Measurements from ENCODE around the gene OR2AT4. TPM values are rescaled to one million over a fixed set of nuclear protein-coding genes. Genes with fewer than 3 reads are reported as not detected.
"Not testable (repeated sequence)": the region's sequence is repeated elsewhere in the genome, so short reads cannot be mapped to it uniquely, and the experiment has no call there.

Gene OR2AT4
- total RNA-seq, 3 donors from 2014 or later: not detected

GRCh38 chr11:75099635-75100034 lies 3.0 kb upstream of the OR2AT4 start:
- TF ChIP-seq, protein P1, sequence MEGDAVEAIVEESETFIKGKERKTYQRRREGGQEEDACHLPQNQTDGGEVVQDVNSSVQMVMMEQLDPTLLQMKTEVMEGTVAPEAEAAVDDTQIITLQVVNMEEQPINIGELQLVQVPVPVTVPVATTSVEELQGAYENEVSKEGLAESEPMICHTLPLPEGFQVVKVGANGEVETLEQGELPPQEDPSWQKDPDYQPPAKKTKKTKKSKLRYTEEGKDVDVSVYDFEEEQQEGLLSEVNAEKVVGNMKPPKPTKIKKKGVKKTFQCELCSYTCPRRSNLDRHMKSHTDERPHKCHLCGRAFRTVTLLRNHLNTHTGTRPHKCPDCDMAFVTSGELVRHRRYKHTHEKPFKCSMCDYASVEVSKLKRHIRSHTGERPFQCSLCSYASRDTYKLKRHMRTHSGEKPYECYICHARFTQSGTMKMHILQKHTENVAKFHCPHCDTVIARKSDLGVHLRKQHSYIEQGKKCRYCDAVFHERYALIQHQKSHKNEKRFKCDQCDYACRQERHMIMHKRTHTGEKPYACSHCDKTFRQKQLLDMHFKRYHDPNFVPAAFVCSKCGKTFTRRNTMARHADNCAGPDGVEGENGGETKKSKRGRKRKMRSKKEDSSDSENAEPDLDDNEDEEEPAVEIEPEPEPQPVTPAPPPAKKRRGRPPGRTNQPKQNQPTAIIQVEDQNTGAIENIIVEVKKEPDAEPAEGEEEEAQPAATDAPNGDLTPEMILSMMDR (IDR thresholded peaks at IDR 0.05): no peak
- TF ChIP-seq POLR2AphosphoS5 (IDR thresholded peaks at IDR 0.05): no peak
- no peak for TF ChIP-seq POLR2A (IDR thresholded peaks at IDR 0.05)
- Histone ChIP-seq H3K4me1 (no peaks in the 10 kb centered on the region), H3K27me3 (no peaks in the 10 kb centered on the region), H3K4me3 (no peak overlapping the region), H3K9me3 (no peaks in the 10 kb centered on the region), H3K36me3 (no peaks in the 10 kb centered on the region), H3K27ac (no peak overlapping the region)
- DNase-seq (ENCODE audit: low spot score in 2 of 2): no peak
- intact Hi-C loops (cut with DNase I; ENCODE audit: low total_unique reads): no loop called here

DNA sequence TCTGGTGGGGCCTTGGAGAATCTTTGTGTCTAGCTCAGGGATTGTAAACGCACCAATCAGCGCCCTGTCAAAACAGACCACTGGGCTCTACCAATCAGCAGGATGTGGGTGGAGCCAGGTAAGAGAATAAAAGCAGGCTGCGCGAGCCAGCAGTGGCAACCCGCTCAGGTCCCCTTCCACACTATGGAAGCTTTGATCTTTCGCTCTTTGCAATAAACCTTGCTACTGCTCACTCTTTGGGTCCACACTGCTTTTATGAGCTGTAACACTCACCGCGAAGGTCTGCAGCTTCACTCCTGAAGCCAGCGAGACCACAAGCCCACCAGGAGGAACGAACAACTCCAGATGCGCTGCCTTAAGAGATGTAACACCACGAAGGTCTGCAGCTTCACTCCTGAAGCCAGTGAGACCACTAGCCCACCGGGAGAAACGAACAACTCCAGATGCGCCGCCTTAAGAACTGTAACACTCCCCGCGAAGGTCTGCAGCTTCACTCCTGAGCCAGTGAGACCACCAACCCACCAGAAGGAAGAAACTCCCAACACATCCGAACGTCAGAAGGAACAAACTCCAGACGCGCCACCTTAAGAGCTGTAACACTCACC lies 2.3 kb upstream of the OR2AT4 start:
- H3K4me1 ChIP-seq; H3K36me3 ChIP-seq; H3K9me3 ChIP-seq; intact Hi-C loops (cut with DNase I; ENCODE audit: low total_unique reads); DNase-seq (ENCODE audit: low spot score in 2 of 2); H3K27ac ChIP-seq; H3K4me3 ChIP-seq; H3K27me3 ChIP-seq: not testable (repeated sequence)

- intact Hi-C loops (cut with DNase I; ENCODE audit: low total_unique reads); H3K27me3 ChIP-seq; H3K4me1 ChIP-seq; H3K27ac ChIP-seq; H3K36me3 ChIP-seq; H3K4me3 ChIP-seq; DNase-seq (ENCODE audit: low spot score in 2 of 2); H3K9me3 ChIP-seq: not testable (repeated sequence)
Observed at GRCh38 chr11:75098181-75098580, 1.5 kb upstream of the OR2AT4 start.

DNA sequence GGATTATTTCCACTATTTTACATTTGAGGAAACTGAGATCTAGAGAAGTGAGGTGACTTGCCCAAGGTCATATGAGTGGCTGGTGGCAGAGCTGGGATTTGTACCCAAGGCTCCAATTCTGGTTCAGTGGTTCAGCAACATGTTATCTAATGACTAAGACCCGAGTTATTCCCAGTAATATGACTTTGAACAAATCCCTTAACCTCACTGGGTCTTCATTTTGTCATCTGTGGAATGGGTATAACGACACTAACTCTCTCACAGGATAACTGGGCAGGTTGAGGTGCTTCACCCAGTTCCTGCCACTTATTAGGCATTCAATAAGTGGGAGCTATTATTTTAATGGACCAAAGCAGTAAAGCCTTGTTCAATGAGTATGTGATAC lies 489 bp upstream of the OR2AT4 start:
- Histone ChIP-seq H3K4me1 (no peaks in the 10 kb centered on the region), H3K4me3 (no peak overlapping the region), H3K9me3 (no peaks in the 10 kb centered on the region), H3K27ac (no peak overlapping the region), H3K27me3 (no peaks in the 10 kb centered on the region), H3K36me3 (no peaks in the 10 kb centered on the region)
- intact Hi-C loops (cut with DNase I; ENCODE audit: low total_unique reads): no loop called here
- no peak for DNase-seq (ENCODE audit: low spot score in 2 of 2)
- TF ChIP-seq POLR2A (IDR thresholded peaks at IDR 0.05): no peak
- TF ChIP-seq, protein P1 (IDR thresholded peaks at IDR 0.05): no peak
- no peak for TF ChIP-seq POLR2AphosphoS5 (IDR thresholded peaks at IDR 0.05)

- DNase-seq (ENCODE audit: low spot score in 2 of 2); intact Hi-C loops (cut with DNase I; ENCODE audit: low total_unique reads); H3K27me3 ChIP-seq; H3K27ac ChIP-seq; H3K4me1 ChIP-seq; H3K36me3 ChIP-seq; H3K4me3 ChIP-seq: not testable (repeated sequence)
- peaks cover 0 to 11% of the 10 kb centered on the region in 2 donors for H3K9me3 ChIP-seq
Observed at GRCh38 chr11:75094382-75094781, 2.3 kb downstream of the OR2AT4 start.

DNA sequence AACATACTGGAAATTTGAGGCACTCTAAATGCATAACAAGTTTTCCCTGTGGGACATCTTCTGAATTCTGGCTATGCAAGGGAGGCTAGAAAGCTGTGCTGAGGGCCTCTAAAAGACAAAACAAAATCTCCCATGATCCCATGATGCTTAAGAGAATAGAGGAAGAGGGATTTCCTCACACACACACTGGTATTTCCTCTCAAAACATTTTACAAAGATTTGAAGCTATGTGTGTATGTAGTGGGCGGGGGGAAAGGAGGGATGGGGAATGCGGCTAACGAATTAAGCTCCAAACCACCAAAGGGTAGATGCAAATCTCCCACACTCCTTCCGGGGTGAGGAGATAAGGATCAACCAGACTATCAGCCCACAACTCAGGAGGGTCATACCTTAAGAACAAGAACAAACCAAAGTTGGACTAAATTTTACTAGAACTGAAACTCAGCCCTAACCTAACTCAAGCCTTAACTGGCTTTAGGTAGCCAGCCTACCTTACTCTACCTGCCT lies 6.0 kb downstream of the OR2AT4 start:
- no peak for DNase-seq (ENCODE audit: low spot score in 2 of 2)
- H3K4me3 ChIP-seq: no peak overlapping the region
- H3K9me3 ChIP-seq: peaks cover 0 to 11% of the 10 kb centered on the region in 2 donors
- no peaks in the 10 kb centered on the region for H3K4me1 ChIP-seq
- no peak overlapping the region for H3K27ac ChIP-seq
- no peaks in the 10 kb centered on the region for H3K36me3 ChIP-seq
- TF ChIP-seq POLR2AphosphoS5 (IDR thresholded peaks at IDR 0.05) (no peak), POLR2A (IDR thresholded peaks at IDR 0.05) (no peak)
- TF ChIP-seq, protein P1 (IDR thresholded peaks at IDR 0.05): no peak
- intact Hi-C loops (cut with DNase I; ENCODE audit: low total_unique reads): no loop called here
- H3K27me3 ChIP-seq: no peaks in the 10 kb centered on the region
